Measurements from ENCODE around the gene FBXW7. TPM values are rescaled to one million over a fixed set of nuclear protein-coding genes. Genes with fewer than 3 reads are reported as not detected.

FBXW7 gene
- total RNA-seq, 1 experiment from 2014 or later, result 27.1 TPM

- Mint-ChIP-seq H3K9me3 (no peaks in the 10 kb centered on the region), H3K27ac (no peak overlapping the region), H3K4me1 (peaks cover 12 to 20% of the 10 kb centered on the region in 2 experiments), H3K4me3 (no peak overlapping the region), H3K36me3 (ENCODE audit: insufficient read depth in 1 of 3, low read depth in 3 of 3) (no peaks in the 10 kb centered on the region), H3K27me3 (ENCODE audit: low read depth) (no peaks in the 10 kb centered on the region)
- TF ChIP-seq, protein P1, sequence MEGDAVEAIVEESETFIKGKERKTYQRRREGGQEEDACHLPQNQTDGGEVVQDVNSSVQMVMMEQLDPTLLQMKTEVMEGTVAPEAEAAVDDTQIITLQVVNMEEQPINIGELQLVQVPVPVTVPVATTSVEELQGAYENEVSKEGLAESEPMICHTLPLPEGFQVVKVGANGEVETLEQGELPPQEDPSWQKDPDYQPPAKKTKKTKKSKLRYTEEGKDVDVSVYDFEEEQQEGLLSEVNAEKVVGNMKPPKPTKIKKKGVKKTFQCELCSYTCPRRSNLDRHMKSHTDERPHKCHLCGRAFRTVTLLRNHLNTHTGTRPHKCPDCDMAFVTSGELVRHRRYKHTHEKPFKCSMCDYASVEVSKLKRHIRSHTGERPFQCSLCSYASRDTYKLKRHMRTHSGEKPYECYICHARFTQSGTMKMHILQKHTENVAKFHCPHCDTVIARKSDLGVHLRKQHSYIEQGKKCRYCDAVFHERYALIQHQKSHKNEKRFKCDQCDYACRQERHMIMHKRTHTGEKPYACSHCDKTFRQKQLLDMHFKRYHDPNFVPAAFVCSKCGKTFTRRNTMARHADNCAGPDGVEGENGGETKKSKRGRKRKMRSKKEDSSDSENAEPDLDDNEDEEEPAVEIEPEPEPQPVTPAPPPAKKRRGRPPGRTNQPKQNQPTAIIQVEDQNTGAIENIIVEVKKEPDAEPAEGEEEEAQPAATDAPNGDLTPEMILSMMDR (conservative IDR thresholded peaks at IDR 0.05), result no peak
- Histone ChIP-seq H2BK20ac (ENCODE audit: low read depth, low read length, poor library complexity, severe bottlenecking) (no peak overlapping the region), H2AK5ac (ENCODE audit: insufficient read length, low read length) (no peak overlapping the region), H3K4ac (ENCODE audit: low read depth, low read length) (no peak overlapping the region), H2BK15ac (ENCODE audit: low read depth, low read length) (no peak overlapping the region), H3K9me3 (ENCODE audit: control insufficient read depth, low read depth, low read length) (no peaks in the 10 kb centered on the region), H4K20me1 (ENCODE audit: control insufficient read depth, insufficient read depth, insufficient read length) (no peaks in the 10 kb centered on the region), H4K5ac (ENCODE audit: insufficient read length, low read depth, low read length) (no peak overlapping the region), H3K9ac (ENCODE audit: extremely low read depth, insufficient read length, low read length) (no peak overlapping the region), H3K14ac (ENCODE audit: insufficient read depth, low read length) (no peak overlapping the region), H3K79me2 (ENCODE audit: insufficient read depth, low read length) (no peaks in the 10 kb centered on the region; the same call in 1 of the 2 replicates), H3K23me2 (ENCODE audit: insufficient read length, low read depth, low read length, poor library complexity, severe bottlenecking) (no peaks in the 10 kb centered on the region), H3K27ac (ENCODE audit: insufficient read length, low read depth, low read length) (no peak overlapping the region), H4K8ac (replicated peaks; ENCODE audit: insufficient read length, low read depth, low read length) (no peak overlapping the region), H2BK5ac (ENCODE audit: insufficient read length, low read length) (no peak overlapping the region), H3K27me3 (ENCODE audit: insufficient read depth, low read length) (no peaks in the 10 kb centered on the region), H3K4me1 (ENCODE audit: insufficient read depth, low read length) (peaks cover 7% of the 10 kb centered on the region; the same call in 1 of the 2 replicates), H3K56ac (ENCODE audit: insufficient read length, low read depth, low read length) (no peak overlapping the region), H2BK120ac (ENCODE audit: low read depth, low read length, poor library complexity, severe bottlenecking) (no peak overlapping the region), H2BK12ac (ENCODE audit: insufficient read length, low read depth, low read length) (no peak overlapping the region), H3K18ac (ENCODE audit: insufficient read length, low read depth, low read length) (no peak overlapping the region), H3T11ph (ENCODE audit: low read length) (no peak overlapping the region), H2AFZ (ENCODE audit: low read length) (no peak overlapping the region), H3K4me2 (ENCODE audit: insufficient read depth, insufficient read length, low read length) (no peak overlapping the region), H3K79me1 (ENCODE audit: insufficient read depth, low read depth, low read length, poor library complexity, severe bottlenecking) (no peaks in the 10 kb centered on the region), H4K91ac (ENCODE audit: insufficient read length, low read depth, low read length) (no peak overlapping the region), H3K23ac (ENCODE audit: insufficient read length, low read depth, low read length) (no peak overlapping the region)
- DNase-seq, result no peak
- whole genome bisulfite sequencing (ENCODE audit: extremely low coverage, insufficient read length, low lambda C conversion rate), result no CpG with 5 or more reads among the region's 1 CpG
Observed at GRCh38 chr4:152422817-152423320, 113.0 kb downstream of the FBXW7 start.
